ENCODE results near the gene MPV17. TPM values are rescaled to one million over a fixed set of nuclear protein-coding genes. Genes with fewer than 3 reads are reported as not detected.
A peak's percentile ranks its signal among the peaks of the same experiment; 100 is the strongest.

Gene MPV17
- total and polyA plus RNA-seq, 2 of the 13 experiments (the other 11 are each of a cell fraction or from before 2014, with no cell fraction given) = 48.9 to 129 TPM

DNA sequence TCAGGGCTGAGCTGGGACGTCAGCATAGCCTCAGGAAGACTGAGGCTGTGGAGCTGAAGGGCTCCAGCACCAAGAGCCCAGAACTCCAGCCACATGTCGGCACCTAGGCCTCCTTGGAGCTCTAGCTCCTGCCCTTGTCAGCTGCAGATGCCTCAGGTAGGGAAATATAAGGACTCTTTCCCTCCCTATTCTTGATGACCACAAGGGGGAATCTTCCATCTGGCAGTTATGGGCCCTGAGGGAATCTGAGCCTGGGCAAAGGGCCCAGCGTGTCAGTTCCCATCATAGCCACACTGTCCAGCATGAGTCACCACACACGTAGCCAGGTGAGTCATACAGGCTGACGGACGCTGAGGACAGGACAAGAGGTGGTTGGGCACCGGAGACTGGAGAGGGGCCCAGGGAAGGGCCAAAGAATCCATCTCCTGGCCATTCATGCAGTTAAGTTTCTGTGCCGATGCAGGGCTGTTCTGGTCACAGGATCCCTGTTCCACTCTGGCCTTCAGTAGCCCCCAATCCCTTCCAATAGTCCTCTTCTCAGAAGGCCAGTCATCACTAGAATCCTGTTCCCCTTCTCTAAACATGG lies 1.8 kb downstream of the MPV17 start (continued):
- TF ChIP-seq, protein P1, sequence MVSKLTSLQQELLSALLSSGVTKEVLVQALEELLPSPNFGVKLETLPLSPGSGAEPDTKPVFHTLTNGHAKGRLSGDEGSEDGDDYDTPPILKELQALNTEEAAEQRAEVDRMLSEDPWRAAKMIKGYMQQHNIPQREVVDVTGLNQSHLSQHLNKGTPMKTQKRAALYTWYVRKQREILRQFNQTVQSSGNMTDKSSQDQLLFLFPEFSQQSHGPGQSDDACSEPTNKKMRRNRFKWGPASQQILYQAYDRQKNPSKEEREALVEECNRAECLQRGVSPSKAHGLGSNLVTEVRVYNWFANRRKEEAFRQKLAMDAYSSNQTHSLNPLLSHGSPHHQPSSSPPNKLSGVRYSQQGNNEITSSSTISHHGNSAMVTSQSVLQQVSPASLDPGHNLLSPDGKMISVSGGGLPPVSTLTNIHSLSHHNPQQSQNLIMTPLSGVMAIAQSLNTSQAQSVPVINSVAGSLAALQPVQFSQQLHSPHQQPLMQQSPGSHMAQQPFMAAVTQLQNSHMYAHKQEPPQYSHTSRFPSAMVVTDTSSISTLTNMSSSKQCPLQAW (CRISPR knock-in tag; IDR thresholded peaks at IDR 0.05) = peak; percentile 96
- TF ChIP-seq HMGXB4 (CRISPR knock-in tag; IDR thresholded peaks at IDR 0.05; ENCODE audit: borderline replicate concordance in 1 of 2, low read depth in 1 of 2) = peak; percentile 84 to 94
- TF ChIP-seq GMEB2 (CRISPR knock-in tag; IDR thresholded peaks at IDR 0.05; ENCODE audit: low read depth) = no peak; the same call in 1 of the 2 replicates
- TF ChIP-seq ZNF782 (CRISPR knock-in tag; IDR thresholded peaks at IDR 0.05; ENCODE audit: borderline replicate concordance) = no peak
- no peak for TF ChIP-seq NCOA1 (CRISPR knock-in tag; IDR thresholded peaks at IDR 0.05)
- TF ChIP-seq RORA (CRISPR knock-in tag; IDR thresholded peaks at IDR 0.05) = no peak
- peak; percentile 70; the same call in 1 of the 2 replicates for TF ChIP-seq SMAD1 (CRISPR knock-in tag; IDR thresholded peaks at IDR 0.05; ENCODE audit: borderline replicate concordance, low read depth)
- peak; percentile 72 for TF ChIP-seq POLR2G (IDR thresholded peaks at IDR 0.05; ENCODE audit: low read depth, low read length)
- TF ChIP-seq SYNCRIP (IDR thresholded peaks at IDR 0.05; ENCODE audit: insufficient read depth, low read depth, low read length) = no peak
- TF ChIP-seq RXRA (CRISPR knock-in tag; IDR thresholded peaks at IDR 0.05) = peak; percentile 92
- no peak; the same call in 1 of the 2 replicates for TF ChIP-seq RFX5 (IDR thresholded peaks at IDR 0.05; ENCODE audit: low read depth, low read length)
- TF ChIP-seq KDM4B (CRISPR knock-in tag; IDR thresholded peaks at IDR 0.05) = peak; percentile 56; the same call in 1 of the 2 replicates
- peak in 1 of 2 experiments; percentile 14; a peak in 1 of 4 replicates for TF ChIP-seq NR2F1 (CRISPR knock-in tag; IDR thresholded peaks at IDR 0.05)
- TF ChIP-seq ZBTB20 (CRISPR knock-in tag; IDR thresholded peaks at IDR 0.05; ENCODE audit: borderline replicate concordance, low read depth) = peak; percentile 63; the same call in 1 of the 2 replicates
- TF ChIP-seq GZF1 (CRISPR knock-in tag; IDR thresholded peaks at IDR 0.05) = no peak
- peak; percentile 21; the same call in 1 of the 2 replicates for TF ChIP-seq ZNF652 (CRISPR knock-in tag; IDR thresholded peaks at IDR 0.05; ENCODE audit: borderline replicate concordance, low read depth)
- TF ChIP-seq HDAC2 (CRISPR knock-in tag; IDR thresholded peaks at IDR 0.05) = peak; percentile 93
- TF ChIP-seq THAP7 (CRISPR knock-in tag; IDR thresholded peaks at IDR 0.05) = no peak
- TF ChIP-seq DR1 (CRISPR knock-in tag; IDR thresholded peaks at IDR 0.05) = no peak; the same call in 1 of the 2 replicates
- no peak for TF ChIP-seq GLI4 (CRISPR knock-in tag; IDR thresholded peaks at IDR 0.05; ENCODE audit: borderline replicate concordance)
- TF ChIP-seq SNAPC2 (CRISPR knock-in tag; IDR thresholded peaks at IDR 0.05) = no peak
- peak; percentile 83 for TF ChIP-seq GATAD1 (CRISPR knock-in tag; IDR thresholded peaks at IDR 0.05)
- no peak for TF ChIP-seq NR1H2 (CRISPR knock-in tag; IDR thresholded peaks at IDR 0.05; ENCODE audit: borderline replicate concordance, low read depth)

Measured in HepG2 (cell line).